ENCODE measurements around the gene TBC1D21.

Gene TBC1D21, protein sequence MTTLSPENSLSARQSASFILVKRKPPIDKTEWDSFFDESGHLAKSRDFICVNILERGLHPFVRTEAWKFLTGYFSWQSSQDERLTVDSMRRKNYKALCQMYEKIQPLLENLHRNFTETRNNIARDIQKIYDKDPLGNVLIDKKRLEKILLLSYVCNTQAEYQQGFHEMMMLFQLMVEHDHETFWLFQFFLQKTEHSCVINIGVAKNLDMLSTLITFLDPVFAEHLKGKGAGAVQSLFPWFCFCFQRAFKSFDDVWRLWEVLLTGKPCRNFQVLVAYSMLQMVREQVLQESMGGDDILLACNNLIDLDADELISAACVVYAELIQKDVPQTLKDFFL

DNA sequence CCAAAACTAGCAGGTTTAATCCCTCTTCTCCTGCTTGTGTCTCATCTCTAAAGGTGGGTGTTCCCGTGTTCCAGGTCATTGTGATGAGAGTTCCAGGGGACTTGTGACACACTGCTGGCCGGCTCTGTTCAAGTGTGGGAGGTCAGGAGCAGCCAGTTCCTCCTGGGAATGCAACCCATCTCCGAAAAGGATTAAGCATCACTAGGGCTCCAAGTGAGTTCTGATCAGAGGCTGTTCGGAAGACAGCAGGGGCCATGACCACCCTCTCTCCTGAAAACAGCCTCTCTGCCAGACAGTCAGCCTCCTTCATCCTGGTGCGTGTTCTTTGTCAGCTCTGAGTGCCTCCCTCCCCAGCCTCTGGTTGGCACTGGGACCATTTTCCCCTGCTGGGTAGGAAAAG, at the start of gene TBC1D21:
TSS of gene TBC1D21 (plus strand) at position 109 of the 400 bp plus-strand sequence. CDS start at position 255, 146 bp downstream.
- no peak for DNase-seq

DNA sequence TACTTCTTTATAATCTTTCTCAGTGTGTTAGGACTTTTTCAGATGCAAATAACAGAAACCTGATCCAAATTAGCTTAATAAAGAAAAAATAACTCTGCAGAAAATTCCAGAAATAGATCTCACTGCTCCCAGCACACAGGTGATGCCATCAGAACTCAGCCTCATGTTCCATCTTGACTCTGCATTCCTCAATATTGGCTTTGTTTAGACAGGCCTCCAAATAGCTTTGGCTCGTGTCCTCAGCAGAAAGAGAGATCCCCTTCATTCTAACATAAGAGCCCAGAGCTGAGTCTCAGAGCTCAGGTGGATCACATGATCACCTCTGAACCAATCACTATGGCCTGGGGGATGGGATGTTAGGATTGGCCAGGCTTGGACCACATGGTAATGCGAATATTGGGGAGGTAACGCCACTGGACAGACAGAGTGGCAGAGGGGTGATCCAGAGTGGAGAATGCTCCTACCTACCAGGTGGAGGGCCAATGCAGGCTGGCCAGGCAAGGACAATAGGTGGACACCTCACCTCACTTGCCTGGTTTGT, 46.6 kb upstream of the TBC1D21 start:
- no peak for DNase-seq

DNA sequence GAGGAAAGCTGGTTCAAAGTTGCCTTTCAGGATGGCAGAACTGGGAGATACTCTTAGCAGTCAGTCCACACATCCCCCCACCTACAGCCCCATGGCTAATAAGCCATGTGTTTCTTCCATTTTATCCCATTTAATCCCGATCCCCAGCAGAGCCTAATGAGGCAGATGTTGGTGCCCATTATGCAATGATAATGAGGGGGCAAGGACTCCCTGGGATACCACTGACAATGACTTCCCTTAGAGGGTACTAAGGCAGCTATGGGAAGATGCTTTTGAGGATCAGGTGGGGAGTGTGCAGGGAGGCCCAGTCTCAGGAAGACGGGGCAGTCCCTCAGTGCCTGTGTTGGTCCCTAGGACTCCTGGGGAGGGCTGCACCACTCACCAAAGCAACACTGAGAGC, 43.8 kb upstream of the TBC1D21 start:
- no peak for DNase-seq

DNA sequence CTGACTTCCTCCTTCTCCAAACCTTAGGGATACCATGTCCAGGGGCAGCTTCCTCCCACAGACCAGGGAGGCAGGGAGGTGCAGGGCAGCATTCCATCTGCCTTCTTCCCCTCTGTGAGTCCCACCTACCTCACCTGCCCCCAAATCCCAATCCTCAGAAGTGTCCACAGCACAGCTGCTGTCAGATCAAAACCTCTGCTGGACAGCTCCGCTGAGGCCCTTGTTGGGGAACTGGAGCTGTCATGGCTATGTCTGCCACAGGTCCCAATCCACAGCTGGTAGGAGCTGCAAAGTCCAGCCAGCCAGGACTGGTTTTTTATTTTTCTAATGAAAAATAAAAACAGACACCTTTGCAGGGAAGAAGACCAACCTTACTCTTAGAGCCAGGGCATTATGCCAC, 40.7 kb upstream of the TBC1D21 start:
- DNase-seq = no peak

DNA sequence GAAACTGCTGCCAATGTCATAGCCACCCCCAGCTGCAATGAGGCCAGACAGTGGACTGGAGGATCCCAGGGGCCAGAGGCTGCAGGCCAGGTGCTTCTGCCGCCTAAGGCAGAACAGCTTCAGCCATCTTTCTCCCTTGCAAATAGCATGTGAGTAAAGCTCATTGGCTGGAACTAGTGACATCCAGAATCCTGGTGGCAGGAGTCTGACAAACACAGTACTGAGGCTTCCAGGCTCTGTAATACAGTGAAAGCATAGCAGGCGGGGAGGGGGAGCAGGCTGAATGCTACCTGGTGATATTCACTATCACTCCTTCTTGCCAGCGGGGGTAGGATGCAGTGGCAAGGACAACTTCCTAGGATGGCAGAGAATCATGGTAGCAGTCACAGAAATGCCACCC, 36.5 kb upstream of the TBC1D21 start:
- no peak for DNase-seq

DNA sequence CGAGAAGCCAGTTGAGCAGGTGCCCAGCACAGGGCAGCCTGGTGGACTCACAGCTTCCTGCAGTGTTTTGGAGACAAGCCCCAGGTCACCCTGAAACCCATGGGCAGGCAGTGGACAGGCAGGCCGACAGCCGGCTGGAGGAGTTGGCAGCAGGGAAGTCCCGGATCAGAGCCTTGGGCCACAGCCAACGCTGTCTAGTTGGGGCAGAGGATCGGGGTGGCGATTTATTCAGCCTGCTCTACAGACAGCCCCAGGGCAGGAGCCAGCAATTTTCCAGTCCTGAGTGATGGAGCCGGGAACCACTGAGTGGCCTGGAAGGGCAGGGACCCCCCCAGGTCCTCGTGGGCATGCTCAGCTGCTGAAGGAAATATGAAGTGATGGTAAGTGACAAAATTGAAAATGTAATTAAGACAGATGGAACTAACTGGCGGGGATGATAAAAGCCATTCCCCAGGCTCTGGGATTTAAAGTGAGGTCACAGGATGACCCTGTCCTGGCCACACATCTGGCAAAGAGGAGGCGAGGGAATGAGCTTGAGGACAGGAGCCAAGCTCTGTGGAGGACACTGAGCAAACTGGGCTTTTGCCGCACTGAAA, 34.4 kb upstream of the TBC1D21 start:
- DNase-seq = no peak

DNA sequence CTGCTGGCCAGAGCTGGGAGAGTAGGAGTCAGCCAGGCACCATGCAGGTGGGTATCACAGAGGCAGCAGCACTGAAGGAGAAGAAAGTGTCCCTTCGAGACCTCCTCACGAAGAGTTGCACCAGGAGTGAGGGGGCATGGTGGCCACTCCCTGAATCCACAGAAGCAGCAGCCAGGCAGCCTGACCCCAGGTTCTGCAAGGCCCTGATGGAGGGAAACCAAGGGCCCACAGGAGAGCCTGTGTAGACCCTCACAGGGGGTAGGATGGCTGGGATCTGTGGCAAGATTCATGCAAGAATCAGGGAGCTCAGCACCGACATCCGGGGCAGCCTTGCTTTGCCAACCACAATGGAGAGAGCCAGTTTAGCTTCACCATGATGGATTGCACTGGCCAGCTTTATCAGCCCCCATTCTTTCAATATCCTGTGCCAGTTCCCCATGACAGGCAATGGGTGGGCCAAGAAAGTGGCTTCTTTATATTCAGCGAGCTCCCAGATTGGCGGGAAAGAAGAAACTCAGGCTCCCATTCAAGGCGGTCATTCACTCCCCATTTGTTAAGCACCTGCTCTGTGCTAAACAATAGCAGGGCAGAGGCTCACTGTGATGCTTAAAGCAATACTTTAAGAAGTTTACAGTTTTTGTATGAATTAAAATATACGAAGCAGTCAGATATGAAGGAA, 33.5 kb upstream of the TBC1D21 start:
- no peak for DNase-seq

DNA sequence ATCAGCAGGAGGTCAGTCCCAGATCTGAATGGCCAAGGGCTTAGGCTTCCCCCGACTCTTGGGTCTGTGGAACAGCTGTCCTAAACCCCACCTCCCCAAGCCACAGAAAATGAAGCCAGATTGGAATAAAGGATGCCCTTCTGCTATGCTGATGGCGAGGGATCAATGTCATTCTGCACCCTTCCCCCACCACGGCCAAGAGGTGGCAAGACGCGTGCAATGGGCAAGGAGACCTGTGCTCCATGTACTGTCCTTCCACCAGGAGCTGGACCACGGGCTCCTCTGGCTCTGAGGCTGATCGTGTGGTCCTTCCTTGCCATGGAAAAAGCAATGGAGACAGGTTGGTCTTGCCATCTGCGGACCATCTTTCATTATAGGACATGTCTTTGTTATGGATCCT, 32.6 kb upstream of the TBC1D21 start:
- no peak for DNase-seq

DNA sequence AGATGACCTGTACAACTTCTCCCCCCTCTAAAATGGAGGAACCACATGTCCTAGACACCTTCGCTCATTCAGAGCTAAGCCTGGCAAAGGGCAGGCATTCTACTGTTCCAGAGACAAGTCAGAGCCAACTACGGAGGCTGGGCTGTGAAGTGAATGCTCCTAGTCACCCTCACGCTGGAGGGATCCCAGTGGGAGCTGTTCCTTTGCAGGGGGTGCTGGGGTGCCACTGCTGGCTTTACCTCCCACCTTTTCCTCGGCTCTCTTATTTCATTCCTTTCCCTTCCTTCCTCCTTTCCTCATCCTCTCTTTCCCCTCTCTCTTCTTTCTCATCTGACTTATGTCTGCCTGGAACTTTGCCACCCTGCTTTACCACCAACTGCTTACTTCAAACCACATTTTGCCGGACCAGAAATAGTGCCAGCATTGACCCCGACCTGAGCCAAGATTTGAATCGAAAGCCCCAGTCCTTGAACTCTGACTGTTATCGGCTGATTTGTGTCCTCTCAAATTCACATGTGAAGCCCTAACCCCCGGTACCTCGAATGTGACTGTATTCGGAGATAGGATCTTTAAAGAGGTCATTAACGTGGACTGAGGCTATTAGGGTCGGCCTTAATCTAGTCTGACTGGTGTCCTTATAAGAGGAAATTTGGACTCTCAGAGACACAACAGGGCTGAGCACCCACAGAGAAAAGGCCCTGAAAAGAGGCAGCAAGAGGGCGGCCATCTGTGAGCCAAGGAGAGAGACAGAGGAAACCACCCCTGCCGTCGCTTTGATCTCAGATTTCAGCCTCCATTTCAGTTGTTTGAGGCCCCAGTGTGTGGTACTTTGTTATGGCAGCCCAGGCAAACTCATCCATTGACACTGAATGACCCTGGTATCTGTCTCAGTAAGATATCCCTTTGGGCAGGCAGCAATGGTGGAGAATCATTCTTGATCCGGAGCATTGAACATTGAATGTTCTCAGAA, 31.3 kb upstream of the TBC1D21 start:
- no peak for DNase-seq

DNA sequence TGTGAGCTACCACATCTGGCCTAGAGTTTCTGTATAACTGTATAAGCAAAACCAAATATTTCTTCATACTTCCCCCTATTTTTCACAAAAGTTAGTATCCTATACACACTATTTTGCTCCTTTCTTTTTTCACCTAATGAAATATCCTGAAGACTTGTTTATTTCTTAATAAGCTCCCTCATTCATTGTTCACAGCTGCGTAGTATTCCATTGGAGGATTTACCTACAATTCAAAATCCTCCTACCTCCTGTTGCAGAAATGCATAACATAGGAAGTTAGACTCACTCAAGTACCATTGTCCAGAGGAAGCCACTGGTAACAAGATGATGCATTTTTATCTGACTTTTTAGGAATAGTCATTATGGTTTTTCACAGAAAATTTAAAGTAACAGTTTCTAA, 29.6 kb upstream of the TBC1D21 start:
- no peak for DNase-seq

DNA sequence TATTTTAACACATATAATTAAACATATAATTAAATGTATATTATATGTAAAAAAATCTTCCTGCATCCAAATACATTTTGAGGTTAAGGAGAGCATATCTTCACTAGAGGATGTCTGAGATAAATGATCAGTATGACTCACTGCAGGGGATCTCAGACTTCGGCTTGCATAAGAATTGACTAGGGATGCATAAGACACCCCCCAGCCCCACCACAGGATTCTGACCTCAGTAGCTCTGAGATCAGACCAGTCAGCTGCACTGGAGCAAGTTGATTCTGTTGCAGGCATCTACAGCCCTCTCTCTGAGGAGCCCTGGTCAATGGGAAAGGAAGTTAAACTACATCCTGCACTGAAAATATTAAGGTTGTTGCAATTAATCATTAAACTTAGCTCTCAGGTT, 29.0 kb upstream of the TBC1D21 start:
- DNase-seq = no peak

DNA sequence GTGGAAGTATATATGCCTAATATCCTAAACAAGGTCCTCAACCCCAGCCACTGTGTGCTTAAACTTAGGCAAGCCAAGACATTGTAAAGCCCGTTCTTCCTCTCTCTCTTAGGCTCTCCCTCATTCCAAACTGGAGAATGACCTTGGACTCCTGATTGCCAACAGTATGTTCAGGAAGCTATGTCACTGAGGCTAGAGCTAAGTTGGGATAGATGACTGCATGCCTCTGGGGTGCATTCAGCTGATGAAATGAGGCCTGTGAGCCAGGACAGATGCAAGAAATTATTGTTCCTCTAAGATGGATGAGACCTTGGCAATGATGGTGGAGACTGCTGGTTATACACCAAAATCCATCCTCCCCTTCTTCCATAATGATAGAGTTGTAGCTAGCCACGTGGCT, 27.9 kb upstream of the TBC1D21 start:
- no peak for DNase-seq

DNA sequence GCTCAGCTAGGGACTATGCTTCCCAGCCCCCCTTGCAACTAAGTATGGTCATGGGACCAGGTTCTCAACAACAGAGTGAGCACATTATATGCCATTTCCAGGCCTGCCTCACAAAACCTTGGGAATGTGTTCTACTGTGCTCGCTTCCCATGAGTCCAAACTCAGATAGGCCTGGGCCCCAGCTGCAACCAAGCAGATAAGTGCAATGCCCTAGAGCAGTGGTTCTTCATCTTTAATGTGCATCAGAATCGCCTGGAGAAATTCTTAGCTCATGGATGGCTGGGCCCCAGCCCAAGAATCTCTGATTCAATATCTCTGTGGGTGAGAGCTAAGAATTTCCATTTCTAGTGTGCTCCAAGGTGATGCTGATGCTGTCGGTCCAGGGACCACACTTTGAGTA, 27.5 kb upstream of the TBC1D21 start:
- DNase-seq = no peak

DNA sequence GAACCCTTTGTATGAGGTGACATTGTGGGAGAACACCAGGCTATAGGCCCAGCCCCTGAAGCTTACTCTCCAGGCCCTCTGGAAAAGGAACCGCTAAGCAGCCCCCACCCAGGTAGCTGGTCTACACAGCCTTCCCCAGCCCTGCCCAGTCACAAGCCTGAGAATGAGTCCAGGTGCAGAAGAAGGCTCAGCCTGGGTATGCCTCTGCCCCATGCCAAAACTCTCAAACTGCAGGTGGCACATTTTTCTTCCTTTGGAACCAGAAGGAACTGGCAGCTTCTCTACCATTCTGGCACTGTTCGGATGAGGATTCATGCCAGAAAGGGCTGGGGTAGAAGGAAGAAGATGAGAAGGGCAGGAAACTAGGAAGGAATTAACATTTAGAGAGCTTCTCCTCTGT, 23.7 kb upstream of the TBC1D21 start:
- DNase-seq = no peak

DNA sequence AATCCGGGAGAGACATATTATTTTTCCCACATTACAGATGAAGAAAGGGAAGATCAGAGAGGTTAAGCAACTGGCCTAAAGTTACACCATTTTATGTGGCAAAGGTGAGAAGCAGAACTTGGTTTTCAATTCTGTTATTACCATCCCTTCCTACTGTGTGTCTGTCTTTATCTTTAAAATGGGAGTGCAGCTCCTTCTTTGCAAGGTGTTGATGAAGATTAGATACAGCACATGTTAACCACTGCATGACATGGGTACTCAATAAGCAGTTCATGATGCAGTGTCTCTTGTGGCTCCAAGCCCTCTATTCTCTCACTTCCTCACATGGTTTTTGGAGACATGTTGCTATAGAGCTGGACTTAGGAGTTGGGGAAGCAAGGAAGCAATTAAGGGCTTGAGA, 23.1 kb upstream of the TBC1D21 start:
- DNase-seq = no peak

DNA sequence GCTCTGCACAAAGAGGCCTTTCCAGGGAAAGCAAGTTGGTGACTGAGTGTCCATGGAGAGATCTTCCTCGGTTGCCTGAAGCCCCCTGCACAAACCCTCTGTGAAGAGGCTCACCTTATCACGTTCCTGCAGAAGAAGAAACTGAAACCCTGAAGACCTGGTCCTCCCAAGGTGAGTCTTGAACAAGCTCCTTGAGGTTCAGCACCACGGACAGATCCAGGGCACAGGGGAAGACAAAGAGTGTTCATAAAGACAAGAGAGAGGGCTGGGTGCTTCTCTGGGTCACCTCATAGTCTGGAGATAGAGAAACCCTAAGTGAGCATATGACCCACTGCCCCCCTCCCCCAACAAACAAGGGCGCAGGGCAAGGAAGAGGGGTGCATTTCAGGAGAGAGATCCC, 21.7 kb upstream of the TBC1D21 start:
- DNase-seq = peak; percentile 52

DNA sequence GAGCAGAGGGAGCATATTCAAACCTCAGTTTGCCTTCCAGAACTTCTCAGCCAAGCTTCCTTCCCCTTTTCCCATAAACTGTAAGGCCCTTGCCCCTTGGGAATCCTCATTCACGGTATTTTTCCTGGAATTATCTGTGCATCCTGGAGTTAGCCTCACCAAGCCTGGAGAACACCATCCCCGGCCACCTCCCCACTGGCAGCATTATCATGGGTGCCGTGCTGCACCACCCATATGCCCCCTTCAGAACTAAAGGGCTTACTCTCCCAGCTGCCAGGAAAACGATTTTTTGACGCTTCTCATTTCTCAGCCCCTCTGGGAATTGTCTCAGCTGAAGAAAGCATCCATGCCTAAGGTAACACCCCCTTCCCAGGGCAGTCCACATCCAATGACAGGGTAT, 20.9 kb upstream of the TBC1D21 start:
- no peak for DNase-seq

DNA sequence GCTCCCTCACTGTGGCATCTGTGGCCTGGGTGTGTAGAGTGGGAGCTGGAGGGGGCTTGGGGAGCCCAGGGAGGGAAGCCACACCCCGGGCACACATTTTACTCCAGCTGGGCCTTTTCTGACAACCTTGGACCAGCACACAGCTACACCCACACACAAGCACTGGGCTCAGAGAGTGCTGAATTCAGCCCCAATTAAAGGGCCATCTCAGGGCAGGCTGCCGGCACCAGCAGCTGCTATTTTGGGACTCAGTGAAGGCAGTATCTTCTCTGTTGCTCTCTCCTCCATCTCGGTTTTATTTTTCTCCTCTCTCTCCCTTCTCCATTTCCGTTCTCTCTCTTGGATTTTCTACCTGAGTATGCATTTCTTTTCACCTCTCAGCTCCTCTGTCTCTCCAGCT, 19.1 kb upstream of the TBC1D21 start:
- no peak for DNase-seq

DNA sequence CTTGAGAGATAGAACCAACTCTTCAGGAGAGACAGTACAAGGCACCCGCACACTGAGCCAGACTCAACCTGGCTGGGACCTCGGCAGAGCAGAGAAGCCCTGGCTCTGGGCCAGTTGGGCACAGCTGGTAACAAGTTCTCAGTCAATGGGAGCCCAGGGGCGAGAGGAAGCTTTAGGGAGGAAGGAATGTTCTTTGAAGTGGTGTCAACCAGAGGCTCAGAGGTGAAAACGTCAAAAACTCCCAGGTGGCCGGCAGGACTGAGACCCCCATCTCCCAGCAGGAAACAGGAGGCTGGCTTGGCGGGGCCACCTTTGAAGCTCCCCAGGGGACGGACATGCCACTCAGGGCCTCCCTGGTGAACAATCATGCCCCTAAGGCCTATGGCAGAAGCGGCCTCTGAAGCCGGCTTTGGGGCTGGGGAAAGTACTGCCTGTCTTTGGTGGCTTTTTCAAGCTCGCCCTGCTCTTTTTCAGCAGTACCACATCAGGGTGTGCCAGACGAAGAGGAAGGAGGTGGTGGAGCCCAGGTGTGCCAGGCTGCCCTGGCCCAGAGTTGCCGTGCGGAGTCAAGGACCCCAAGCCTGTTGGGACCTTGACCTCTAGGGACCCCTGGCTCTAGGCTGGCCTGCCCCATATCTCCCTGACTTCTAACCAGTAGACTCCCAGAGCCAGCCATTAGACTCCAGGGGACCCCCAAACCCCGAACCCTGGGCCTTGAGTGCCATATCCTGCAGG, 16.7 kb upstream of the TBC1D21 start:
- no peak for DNase-seq

DNA sequence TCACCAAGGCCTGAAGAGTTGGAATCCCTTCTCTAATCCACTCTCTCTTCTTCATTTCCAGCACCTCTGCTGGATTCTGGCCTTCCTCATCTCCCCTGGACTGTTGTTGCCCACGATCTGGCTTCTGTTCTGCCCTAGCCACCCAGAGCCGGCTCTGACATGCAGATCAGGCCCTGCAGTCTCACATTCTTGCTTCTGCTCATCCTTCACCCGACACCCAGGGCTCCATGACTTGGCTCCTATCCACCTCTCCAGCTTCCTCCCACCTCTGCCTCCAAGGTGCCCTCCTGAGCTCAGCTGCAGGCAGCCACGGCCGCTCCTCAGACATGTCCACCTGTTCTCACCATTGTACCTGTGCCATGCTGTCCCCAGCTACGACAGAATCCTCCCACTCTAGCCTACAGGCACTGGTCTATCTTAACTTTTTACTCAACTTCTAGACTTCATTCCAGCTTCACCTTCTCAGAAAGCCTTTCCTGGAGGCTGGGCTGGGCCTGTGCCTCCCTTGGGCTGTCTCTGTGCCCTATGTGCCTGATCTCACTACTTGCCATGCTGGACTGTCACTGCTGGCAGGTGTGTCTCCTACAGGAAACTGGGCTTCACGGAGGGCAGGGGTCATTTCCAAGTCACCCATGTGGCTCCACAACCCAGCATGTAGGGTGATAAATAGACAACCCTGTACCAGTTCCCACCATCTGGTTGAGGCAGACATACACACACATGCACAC, 16.0 kb upstream of the TBC1D21 start:
- no peak for DNase-seq

DNA sequence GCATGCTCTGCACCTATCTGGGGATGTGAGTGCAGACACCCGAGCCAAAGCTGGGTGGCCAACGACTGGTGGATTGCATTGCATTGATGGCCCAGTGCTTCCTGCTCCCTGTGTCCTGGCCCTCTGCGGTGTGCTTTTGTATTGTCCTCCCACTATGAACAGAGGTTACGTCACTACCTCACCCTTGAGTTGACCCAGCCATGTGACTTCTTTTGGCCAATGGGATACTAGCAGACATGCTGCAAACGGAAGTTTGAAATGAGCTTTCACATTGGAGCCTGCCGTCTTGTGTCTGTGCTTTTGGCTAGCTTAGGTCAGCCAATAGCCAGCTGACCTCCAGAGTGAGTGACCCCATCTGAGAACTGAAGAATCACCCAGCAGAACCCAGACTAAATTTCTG, 15.3 kb upstream of the TBC1D21 start:
- DNase-seq = no peak

All from activated T-cell treated with anti-CD3 and anti-CD28 coated beads, Interleukin-2, amount 50 U/mL, for 48 hours (primary cell).